ENCODE measurements around the gene SFXN5. TPM values are rescaled to one million over a fixed set of nuclear protein-coding genes. Genes with fewer than 3 reads are reported as not detected.

SFXN5 gene
- total RNA-seq, 1 experiment from 2014 or later: 11.3 TPM

DNA sequence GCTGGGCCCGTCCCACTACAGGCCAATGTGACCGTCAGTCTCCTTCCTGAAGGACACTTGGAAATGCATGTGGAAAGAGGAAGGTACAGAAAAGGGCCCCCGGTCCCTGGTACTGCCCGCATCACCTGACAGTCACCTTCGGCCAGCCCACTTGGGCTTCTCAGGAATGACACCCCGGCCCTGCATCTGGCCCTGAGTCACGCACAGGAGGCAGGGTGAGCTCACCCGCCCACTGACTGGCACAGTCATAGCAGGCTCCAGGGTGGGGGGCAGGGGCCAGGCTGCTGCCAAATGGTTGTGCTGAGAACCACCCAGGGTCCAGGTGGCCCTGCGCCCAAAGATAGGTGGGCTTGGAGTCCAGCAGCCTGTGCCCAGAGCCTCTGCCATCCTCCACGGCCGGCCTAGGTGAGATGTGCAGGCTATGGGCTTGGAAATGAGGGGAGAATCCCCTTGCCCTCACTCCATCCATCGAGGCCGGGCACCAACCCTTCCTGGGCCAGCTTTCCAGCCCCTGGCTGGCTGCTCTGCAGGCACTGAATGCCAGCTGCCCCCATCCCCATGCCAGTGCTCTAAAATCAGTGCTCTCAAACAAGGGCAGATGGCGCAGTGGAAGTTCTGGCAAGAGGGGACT, 140.1 kb downstream of the SFXN5 start:
- no peaks in the 10 kb centered on the region for H3K4me1 Mint-ChIP-seq (ENCODE audit: low read depth, unreplicated experiment)
- no peak overlapping the region for H3K4me3 Mint-ChIP-seq (ENCODE audit: low read depth, unreplicated experiment)
- no TSS peak for BruUV-seq (replicated peaks)
- H3K27ac Mint-ChIP-seq (ENCODE audit: unreplicated experiment): no peak overlapping the region
- intact Hi-C loops (cut with micrococcal nuclease; ENCODE audit: unreplicated experiment): no loop called here
- TF ChIP-seq, protein P1, sequence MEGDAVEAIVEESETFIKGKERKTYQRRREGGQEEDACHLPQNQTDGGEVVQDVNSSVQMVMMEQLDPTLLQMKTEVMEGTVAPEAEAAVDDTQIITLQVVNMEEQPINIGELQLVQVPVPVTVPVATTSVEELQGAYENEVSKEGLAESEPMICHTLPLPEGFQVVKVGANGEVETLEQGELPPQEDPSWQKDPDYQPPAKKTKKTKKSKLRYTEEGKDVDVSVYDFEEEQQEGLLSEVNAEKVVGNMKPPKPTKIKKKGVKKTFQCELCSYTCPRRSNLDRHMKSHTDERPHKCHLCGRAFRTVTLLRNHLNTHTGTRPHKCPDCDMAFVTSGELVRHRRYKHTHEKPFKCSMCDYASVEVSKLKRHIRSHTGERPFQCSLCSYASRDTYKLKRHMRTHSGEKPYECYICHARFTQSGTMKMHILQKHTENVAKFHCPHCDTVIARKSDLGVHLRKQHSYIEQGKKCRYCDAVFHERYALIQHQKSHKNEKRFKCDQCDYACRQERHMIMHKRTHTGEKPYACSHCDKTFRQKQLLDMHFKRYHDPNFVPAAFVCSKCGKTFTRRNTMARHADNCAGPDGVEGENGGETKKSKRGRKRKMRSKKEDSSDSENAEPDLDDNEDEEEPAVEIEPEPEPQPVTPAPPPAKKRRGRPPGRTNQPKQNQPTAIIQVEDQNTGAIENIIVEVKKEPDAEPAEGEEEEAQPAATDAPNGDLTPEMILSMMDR (IDR thresholded peaks at IDR 0.05; ENCODE audit: unreplicated experiment): no peak
- CTCF ChIA-PET: no interaction called here
- H3K36me3 Mint-ChIP-seq (ENCODE audit: insufficient read depth, unreplicated experiment): no peaks in the 10 kb centered on the region
- DNase-seq: peak; percentile 18
- no peaks in the 10 kb centered on the region for H3K9me3 Mint-ChIP-seq (ENCODE audit: low read depth, unreplicated experiment)
- peaks cover 21% of the 10 kb centered on the region for H3K27me3 Mint-ChIP-seq (ENCODE audit: unreplicated experiment)

DNA sequence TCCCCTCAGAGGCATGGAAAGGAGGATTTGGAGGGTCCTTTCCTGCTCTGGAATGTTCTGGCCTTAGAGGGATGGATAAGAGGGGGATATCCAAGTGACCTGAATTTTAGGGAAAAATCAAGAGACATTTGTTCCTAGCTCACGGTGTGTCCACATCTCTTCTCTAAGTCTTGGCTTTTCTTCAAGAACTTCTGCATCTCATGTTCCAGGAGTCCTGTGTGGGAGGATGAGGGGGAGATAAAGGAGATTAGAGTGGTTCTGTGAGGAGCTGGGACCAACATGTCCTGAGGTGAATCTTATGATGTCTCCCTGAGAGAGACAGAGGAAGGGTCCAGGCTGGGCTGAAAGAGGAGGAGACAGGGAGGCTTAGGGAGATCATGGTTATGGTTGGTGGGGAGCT, 142.5 kb downstream of the SFXN5 start:
- no peaks in the 10 kb centered on the region for H3K36me3 Mint-ChIP-seq (ENCODE audit: insufficient read depth, unreplicated experiment)
- CTCF ChIA-PET: no interaction called here
- DNase-seq: no peak
- peaks cover 5% of the 10 kb centered on the region for H3K27me3 Mint-ChIP-seq (ENCODE audit: unreplicated experiment)
- H3K4me1 Mint-ChIP-seq (ENCODE audit: low read depth, unreplicated experiment): no peaks in the 10 kb centered on the region
- TF ChIP-seq, protein P1 (IDR thresholded peaks at IDR 0.05; ENCODE audit: unreplicated experiment): no peak
- no TSS peak for BruUV-seq (replicated peaks)
- H3K4me3 Mint-ChIP-seq (ENCODE audit: low read depth, unreplicated experiment): no peak overlapping the region
- intact Hi-C loops (cut with micrococcal nuclease; ENCODE audit: unreplicated experiment): no loop called here
- no peak overlapping the region for H3K27ac Mint-ChIP-seq (ENCODE audit: unreplicated experiment)
- no peaks in the 10 kb centered on the region for H3K9me3 Mint-ChIP-seq (ENCODE audit: low read depth, unreplicated experiment)

DNA sequence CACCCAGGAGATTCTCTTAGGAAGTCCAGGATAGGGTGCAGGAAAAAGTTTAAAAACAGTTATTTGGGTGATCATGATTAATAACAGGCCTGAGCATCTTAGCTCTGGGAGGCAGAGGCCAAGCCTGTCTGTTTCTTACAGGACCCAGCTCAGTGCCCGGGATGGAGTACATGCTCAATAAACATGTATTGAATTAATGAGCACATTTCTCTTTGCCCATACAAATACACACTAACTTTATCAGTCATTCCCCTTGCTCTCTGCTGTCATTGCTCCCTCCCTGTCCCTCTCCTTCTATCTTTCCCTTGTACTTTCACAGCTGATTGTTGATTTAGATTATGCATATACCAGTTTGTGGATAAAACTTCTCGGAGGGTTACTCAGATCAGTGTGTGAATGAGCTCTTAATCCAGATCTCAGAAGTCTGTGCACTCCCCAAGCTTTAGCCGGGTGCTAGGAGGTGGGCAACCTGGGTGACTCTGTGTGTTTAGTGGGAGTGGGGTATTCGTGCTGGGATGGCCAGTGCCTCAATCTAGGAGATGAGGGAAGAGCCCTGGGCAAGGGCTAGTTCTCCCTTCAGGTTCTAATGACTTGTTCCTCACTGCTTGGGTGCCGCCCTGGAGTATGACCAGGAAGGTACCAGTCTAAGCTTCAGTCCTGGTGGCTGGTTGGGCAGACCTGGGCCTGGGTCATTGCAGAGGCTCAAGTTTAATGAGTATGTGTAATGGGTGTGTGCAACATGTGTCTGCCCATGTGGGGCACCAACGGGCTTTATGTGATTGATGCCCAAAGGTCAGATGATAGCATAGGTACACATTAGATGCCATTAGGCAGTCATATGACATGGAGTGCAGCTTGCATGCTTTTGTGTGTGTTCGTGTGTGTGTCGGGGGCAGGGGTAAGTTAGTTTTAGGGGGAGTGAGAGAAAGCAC, 143.6 kb downstream of the SFXN5 start:
- no TSS peak for BruUV-seq (replicated peaks)
- no peak for DNase-seq
- CTCF ChIA-PET: interaction anchor here (0.6 kb wide), 1 partner anchor 18 kb away, joined by 5 read pairs; no protein-coding TSS in a partner anchor
- Mint-ChIP-seq H3K4me1 (ENCODE audit: low read depth, unreplicated experiment) (no peaks in the 10 kb centered on the region), H3K36me3 (ENCODE audit: insufficient read depth, unreplicated experiment) (no peaks in the 10 kb centered on the region), H3K27ac (ENCODE audit: unreplicated experiment) (no peak overlapping the region), H3K4me3 (ENCODE audit: low read depth, unreplicated experiment) (no peak overlapping the region), H3K9me3 (ENCODE audit: low read depth, unreplicated experiment) (no peaks in the 10 kb centered on the region), H3K27me3 (ENCODE audit: unreplicated experiment) (peaks cover 16% of the 10 kb centered on the region)
- intact Hi-C loops (cut with micrococcal nuclease; ENCODE audit: unreplicated experiment): no loop called here
- TF ChIP-seq, protein P1 (IDR thresholded peaks at IDR 0.05; ENCODE audit: unreplicated experiment): no peak

DNA sequence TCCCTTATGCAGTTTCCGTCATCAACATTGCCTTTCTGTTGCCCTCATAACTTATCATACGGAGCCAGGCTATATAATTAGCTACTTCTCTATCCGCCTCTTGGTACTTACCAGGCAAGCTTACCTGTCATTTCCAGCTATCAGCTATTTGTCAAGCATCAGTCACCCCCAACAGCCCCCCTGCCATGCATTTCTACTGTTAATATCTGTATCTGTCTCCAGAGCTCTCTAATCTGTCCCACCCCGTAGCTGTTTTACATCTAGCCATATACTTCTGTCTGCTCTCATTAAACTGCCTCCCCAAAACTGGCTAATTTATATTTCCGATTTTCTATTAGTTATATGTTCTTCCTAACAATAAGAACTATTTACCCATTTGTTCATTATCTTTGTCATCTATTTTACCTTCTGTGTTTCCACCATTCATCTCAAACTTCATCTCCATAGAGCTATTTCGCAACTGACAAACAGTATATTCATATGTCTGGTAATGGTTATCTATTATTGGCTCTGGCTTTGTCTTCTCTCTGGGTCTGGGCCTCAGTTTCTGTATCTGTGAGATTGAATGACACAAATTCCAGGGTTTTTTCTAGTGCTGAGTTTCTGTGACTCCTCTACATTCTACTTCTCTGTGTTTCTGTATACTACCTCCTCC, 144.6 kb downstream of the SFXN5 start:
- Mint-ChIP-seq H3K4me1 (ENCODE audit: low read depth, unreplicated experiment) (no peaks in the 10 kb centered on the region), H3K27ac (ENCODE audit: unreplicated experiment) (no peak overlapping the region), H3K36me3 (ENCODE audit: insufficient read depth, unreplicated experiment) (no peaks in the 10 kb centered on the region), H3K4me3 (ENCODE audit: low read depth, unreplicated experiment) (no peak overlapping the region), H3K9me3 (ENCODE audit: low read depth, unreplicated experiment) (no peaks in the 10 kb centered on the region), H3K27me3 (ENCODE audit: unreplicated experiment) (peaks cover 26% of the 10 kb centered on the region)
- no peak for DNase-seq
- intact Hi-C loops (cut with micrococcal nuclease; ENCODE audit: unreplicated experiment): no loop called here
- CTCF ChIA-PET: no interaction called here
- BruUV-seq (replicated peaks): no TSS peak
- TF ChIP-seq, protein P1 (IDR thresholded peaks at IDR 0.05; ENCODE audit: unreplicated experiment): no peak
